Amniotic epithelial cell (primary cell): ENCODE measurements around the gene DYNC1I1.
"Not testable (repeated sequence)": the region's sequence is repeated elsewhere in the genome, so short reads cannot be mapped to it uniquely, and the experiment has no call there.

Source experiments
- DNase-seq: peaks from one replicate; pipeline ENCODE4 v3.0.0-alpha.2; 2010; ENCODE audit warnings: low read depth

The DYNC1I1 gene

DNA sequence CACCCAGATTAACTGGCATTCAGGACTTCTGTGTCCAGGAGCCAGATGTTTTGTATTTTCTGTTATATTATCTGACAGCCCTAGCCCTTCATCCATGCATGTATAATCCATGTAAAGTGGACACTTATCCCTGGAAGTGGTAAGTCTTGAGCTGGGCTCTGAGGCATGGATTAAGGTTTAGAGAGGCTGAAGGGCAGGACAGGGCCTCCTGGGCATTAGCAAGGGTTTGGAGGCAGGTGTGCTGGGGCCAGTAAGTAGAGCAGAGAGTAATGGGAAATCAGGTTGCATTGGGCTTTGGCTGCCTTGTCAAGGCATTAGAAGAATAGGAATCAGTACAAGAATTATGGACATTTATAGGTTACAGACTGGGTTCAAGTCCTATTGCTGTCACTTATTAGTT, 138.0 kb downstream of the DYNC1I1 start:
- no peak for DNase-seq

DNA sequence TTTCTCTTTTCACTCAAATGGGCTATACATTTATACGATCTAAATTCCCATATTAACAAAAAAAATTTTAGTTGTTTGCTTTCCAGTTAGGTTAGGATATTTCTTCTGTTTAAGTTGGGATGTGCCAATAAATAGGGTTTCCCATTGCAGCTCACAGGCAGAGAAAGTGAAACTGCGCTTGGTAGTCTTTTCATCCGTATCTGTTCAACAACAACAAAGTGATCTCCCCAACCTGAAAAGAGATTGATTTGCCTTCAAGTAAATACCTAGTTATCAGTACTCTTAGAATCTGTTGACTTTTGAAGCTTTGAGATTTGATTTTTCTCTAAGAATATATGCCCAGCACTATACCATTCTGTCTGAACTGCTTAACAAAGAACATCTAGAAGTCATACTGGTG, 143.4 kb downstream of the DYNC1I1 start:
- no peak for DNase-seq

DNA sequence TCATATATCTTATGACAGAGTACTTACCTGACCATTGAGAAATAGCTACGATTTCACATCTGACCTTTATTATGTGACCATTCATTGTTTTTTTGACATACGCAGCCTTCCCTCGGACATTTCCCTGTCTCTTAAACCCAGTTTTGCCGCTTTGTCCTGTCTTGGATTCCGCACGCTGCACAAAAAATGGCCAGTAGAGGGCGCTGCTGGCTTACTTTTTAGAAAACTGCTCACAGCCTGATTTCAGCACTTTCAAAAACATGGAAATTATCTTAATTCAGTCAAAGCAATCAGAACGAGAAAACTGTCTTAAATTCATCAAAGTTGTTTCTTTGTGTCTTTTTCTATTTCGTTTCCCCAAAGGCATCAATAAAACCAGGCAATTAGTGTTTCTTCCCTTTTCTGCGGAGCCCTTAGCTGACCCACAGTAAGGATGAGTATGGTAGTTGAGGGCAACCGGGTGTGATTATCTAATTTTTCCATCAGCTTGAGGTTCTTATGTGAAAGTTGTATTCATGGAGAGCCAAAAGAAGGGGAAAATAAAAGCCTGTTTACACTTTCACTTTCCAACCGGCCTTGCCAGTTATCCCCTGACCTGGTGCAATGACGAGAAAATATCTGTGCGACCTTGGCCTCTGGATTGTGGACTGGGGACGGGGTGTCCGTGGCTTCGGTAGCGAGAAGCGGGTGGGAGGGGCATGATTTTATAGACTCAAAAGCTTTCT, 144.4 kb downstream of the DYNC1I1 start:
- peak; percentile 43 for DNase-seq

DNA sequence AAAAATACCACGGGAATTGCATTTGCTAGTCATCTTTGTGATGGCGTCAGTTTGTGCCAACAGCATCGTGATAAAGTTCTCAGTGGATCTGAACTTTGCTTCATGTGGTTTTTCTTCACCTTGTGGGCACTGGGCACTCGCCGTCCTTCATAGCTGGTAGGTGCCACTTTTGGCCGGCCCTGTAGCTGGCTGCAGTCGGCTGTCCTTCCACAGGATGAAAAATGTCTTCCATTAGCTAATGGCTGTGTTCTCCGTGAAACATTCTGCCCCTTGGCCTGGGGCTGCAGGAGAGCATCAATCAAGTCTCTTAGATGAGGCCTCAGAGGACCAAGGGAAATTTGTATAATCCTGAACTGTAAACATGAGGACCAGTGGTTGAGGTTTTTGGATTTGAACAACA, 145.3 kb downstream of the DYNC1I1 start:
- DNase-seq, result no peak

DNA sequence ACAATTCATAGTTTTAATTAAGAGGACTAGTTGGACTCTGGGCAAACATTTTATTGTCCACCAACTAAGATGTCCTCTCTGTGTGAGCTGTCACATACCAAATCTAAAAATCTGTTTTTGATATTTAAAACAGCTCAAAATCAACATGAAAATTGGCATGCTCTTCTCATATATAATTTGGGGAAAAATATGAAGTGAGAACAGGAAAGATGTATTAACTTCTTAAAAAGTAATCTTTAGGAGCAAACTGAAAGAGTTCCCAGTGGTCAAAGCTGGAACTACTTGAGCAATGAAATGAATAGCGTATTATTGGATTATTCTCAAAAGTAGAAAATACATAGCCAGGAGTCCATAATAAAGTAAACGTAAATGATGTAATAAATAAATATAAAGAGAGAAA, 147.2 kb downstream of the DYNC1I1 start:
- no peak for DNase-seq

DNA sequence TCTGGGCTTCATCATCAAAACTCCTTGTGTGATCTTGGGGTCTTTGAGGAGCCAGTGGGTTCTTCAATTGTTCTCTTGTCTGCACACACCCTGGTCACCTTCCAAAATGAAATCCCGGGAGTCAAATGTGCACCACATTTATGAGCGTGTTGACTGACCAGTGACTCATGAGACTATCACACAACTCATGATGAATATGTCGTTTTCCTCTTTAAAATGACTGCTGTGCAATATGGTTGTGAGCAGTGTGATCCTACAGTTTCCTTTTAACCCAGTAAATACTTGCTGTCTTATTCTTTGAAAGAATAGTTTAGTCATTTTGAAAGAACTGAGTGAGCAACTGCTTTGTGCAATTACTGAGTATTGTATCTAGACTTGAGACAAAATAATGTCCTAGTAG, 149.2 kb downstream of the DYNC1I1 start:
- DNase-seq, result peak; percentile 3

DNA sequence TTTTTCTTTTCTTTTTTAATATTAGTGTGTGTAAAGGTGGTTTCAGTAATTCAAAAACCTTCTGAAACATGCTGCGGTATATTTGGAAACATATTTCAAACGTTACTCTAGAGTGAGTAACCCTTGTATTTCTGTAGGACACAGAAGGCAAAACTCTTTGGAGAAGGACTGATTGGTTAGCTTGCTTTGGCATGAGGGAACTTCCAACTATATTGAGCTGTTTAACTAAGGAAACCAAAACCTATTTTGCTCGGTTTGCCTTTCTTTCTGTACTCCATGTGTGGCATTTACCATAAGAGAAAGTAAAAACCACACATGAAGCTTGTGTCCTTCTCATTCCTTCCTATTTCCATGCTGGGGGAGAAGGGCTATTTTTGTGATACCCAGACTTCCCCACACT, 149.8 kb downstream of the DYNC1I1 start:
- no peak for DNase-seq

DNA sequence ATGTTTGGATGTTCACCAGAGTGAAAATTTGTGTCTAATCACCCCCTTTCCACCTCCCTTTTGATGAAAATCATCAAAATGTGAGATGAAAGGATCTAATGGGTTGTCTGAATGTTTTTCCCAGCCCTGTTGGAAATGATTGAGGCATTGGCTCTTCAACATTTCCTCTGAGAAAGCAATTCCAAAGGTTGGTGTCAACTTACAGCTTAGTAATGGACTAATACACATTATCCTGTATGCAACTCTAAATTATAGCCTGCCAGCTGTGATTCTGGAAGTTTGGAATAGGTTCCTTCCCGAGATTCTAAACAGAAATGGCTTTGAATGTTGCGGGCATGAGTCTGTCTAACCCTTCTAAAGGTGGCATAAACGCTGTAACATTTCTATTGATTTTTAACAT, 152.9 kb downstream of the DYNC1I1 start:
- no peak for DNase-seq

DNA sequence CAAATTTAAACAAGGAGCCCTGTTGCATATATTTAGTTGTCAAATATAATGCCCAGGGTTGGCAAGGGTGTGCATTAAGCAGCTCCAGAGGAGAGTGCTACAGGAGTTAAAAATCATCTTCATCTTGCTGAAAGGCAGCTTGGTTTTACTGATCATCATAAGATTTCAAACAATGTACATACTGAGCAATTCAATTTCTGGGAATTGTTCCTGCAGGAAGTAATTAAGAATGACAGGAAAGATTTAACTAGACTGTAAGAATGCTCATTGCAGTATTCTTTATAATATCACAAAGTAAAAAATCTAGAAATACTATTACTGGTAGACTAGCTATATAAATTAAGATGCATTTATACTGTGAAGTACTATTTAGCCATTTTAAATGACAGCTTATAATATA, 153.6 kb downstream of the DYNC1I1 start:
- DNase-seq, result no peak

DNA sequence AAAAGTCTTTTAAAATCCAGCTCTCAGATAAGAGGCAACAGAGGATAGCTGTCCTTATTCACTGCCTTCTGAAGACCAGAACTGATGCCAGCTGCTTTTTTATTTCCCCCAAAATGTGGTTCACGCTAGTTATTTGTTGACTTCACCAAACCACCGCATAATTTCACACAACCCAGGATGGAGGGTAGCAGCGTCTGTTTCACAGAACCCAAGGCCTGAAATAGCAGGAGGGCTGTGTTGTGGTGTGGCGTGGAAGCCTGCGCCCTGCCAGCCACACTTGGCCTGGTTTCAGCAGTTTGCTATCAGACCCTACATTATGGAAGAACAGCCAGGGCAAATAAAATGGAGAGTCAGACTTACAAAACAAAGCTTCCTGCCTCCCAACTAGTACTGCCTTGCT, 155.4 kb downstream of the DYNC1I1 start:
- no peak for DNase-seq

DNA sequence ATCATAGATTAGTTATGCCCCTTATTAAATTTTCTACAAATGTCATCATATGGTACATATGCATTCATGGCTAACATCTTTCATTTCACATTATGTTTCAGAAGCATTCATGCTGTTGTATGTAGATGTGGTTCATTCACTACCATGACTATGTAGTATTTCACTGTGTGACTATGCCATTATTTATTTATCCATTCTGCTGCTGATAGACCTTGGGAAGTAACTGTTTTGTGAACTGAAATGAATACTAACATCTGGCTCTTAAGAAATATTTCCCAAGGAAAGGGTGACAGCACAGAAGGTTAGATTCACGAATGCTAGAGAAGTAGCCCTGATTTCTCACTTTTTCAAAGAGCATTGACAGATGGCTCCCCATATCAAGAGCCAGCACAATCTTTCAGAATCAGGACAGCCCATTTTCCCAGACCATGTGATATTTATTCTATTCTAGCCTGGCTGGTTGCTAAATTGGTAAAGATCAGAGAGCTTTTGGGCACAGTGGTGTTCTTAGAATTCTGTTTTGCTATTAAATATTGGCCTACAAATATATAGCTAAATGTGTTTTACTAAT, 157.4 kb downstream of the DYNC1I1 start:
- no peak for DNase-seq

DNA sequence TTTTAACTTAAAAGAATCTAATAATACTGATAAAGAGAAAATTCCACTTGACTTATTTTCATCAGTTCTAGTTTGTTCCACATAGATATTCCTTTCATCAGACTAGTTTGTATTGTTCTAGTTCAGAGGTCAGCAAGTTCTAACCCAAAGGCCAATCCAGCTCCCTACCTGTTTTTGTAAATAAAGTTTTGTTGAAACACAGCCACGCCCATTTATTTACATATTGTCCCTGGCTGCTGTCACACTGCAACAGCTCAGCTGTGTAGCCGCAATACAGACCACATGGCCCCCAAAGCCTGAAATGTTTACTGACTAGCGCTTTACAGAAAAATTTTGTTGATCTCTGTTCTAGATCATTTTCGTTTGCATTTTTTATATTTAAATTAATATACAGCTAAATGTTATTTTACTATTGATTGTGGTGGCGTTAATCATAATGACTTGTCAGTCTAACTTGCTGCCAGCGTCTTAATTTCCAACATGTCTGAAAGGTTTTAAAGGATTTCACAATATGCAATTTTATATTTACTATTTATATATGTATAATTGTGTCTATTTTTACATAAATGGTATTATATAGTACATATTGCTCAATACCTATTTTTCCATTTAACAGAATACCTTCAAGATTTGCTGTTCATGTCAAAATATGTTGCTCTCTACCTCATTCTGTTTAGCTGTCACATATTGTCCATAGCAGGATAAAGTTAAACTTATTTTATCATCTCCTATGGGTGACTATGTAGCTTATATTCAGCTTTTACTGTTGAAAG, 159.3 kb downstream of the DYNC1I1 start:
- no peak for DNase-seq

DNA sequence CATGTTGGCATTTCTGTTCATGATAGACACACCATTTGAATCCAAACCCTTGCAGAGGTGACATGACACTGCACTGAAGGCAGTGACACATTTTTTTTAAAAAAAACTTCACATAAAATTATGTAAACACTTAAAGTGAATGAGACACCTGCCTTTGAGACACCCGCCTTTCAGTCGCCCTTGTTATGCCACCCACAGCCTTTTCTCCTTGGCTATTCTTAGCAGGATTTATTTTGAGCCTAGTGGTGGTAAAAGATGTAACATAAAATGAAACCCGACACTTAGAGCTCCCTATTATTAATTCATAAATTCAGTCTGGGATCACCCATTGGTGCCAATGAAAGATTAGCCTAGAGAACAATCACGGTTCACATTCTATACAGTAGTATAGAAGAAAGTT, 161.3 kb downstream of the DYNC1I1 start:
- no peak for DNase-seq

DNA sequence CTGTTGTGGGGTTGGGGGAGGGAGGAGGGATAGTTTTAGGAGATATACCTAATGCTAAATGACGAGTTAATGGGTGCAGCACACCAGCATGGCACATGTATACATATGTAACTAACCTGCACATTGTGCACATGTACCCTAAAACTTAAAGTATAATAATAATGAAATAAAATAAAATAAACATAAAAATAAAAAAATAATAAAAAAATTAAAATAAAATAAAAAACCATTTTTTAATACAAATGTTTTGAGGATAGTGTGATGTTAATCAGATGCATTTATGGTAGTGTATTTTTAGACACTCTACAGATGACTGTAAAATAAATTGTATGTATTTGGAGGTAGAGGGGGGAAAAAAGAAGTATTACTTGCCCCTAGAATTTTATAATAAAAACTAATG, 172.5 kb downstream of the DYNC1I1 start:
- not testable (repeated sequence) for DNase-seq

DNA sequence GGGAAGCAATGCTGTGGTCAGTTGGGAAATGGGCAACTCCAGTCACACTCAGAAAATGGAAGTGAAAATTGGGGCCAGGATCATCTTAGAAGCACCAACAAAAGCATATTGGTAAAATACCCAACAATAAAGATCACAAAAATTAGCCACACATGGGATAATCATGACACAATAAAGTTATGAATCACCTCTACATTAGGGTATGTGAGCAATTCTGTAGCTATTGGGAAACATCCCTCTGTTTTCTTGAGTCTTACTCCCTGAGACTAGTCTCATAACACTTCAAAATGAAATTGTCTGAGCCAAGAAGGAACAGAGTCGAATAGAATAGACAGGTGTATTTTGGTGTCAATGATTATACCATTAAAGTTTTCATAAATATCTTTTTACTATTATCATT, 178.3 kb downstream of the DYNC1I1 start:
- DNase-seq, result peak; percentile 7

DNA sequence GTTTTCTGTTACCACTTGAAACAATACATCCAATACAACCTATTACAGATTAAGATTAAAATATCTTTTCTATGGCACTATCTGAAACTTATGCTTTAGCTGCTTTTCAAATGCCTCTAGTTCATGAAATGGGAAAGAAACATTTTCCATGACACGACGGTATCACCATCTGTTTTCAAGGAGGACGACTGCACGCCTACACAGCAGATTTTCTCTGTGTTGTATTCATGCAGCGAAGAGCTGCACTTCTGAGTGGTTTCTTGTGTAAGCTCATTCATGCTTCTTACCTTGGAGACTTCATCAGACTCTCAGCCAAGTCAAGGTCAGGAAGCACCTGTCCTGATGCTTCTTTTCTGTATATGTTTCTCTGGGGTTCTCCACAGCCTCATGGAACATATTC, 179.2 kb downstream of the DYNC1I1 start:
- no peak for DNase-seq

DNA sequence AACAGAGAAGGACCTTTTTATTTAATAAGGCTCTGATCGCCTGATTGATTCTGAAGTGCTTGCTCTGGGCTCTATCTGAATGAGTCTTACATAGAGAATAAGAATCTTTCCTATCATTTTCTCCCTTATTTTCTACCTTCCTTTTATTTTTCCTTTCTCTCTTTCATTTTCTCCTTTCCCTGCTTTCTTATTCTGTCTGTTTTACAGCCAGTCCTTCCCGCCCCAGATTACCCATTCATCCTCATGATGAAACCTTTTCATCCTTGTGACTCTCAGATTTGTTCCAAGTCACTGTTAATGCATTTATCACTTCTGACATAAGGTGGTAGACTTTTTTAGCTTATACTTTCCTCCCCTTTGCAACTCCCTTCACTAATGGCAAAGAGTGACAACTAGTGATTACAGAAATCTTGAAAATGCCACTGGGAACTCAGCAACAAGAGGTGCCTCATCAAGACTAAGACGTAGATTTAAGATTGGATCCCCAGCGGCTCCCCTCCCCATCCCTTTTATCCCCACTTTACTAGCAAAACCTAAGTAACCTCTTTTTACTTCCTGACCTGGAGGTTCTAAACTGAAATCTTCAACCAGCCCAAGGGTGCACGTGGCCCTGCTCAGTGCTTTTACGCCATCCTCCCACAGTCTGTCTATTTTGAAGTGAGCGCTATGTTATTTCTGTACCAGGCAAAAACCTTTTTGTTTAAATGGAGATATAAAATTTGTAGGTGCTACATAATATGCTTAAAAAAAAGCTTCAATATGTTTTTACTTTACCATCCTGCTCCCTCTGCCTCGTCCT, 179.8 kb downstream of the DYNC1I1 start:
- DNase-seq, result no peak

DNA sequence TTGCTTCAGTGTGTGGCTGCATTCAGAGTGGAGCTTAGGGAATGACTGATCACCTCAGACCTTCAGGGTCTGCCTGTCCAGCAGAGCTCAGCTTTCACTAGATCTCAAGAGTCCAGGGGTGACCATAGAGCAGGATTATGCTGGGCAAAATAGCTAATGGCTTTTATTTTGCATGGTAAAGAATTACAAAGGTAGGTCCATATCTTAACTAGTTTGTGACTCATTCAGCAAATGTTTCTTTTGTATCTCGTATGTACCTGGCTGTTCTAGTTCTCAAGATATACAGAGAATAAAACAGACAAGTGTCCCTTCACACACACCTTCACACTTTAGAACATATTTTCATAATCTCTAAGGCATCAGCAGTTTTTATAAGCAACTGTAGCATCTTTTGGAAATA, 180.5 kb downstream of the DYNC1I1 start:
- no peak for DNase-seq

DNA sequence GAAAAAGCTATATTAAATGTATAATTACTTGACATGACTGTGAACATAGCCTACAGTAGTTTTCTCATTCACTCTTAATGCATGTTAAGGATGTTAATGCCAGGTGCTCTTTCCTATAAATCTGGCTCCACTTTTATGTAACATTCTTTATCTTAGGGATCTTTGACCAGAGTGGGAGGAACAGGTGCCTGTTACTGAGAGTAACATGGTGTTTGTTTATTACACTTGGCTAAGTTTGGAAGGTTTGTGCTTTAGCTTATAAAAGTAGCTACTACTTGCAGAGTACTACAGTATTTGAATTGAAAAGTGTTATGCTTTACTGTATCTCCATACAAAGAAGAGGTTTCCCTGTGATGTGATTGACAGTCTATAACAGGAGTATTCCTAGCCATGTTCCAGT, 183.4 kb downstream of the DYNC1I1 start:
- DNase-seq, result no peak

DNA sequence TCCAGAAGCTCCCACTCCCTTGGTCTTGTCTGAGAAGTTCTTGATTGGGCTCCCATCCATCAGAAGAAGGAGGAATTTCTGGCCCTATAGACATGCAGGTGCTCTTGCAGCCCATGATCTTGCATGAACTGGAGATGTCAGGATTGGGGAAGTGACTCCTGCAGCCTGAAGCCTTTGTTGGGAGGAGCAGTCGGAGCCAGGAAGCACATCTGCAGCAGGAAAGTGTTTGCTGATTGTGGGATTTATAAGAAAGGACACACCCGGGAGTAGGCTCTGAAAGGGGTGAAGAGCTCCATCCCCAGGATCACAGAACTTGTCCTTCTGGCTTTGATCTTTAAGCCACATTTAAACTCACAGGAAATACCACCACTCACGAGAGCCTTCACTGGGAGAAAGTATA, 185.2 kb downstream of the DYNC1I1 start:
- DNase-seq, result no peak

DNA sequence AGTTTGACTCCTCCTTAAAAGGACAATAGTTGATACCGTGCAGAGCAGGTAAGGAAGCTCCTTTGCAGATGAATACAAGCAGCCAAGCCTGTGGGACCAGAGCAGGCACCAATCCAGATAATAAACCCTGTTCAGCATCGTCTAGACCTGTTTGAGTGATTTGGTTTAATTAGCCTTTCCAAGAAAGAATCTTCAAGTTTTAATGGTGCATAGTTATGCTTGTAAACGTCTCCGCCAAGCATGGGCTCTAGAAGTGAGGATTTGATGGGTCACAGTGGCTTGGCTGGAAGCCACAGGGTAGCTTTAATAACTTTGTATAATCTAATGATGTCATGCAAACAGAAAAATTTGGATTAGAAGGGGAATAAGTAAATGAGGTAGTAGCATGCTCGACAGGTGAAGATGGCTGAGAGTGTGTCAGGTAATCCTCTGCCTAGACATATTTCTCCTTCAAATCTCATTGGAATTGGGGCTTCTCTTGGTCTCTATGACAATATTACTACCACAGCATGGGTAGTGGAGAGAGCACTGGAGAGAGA, 188.4 kb downstream of the DYNC1I1 start:
- DNase-seq, result no peak

DNA sequence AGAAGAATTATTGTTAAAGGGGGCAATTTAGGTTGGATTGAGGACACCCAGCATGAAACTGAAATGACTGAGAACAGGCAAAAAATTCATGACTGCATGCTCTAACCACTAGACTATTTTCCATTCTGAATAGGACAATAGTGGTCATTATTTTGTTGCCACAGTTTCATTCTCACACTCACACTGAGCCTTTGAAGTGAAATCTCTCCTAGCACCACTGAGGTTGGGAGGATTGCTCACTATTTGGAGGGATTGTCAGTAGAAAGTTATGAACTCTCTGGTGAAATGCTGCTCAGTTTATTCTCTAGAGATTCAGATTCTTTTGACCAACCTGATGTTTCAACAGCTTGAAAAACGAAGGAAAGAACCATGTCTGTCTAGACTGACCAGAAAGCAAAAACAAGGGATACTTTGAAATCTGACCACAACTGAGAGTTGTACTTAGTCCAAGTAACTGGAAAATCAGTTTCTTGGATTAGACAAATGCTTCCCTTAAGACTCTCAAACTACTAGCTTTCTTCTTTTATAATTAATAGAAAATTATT, 191.2 kb downstream of the DYNC1I1 start:
- no peak for DNase-seq
